ENCODE measurements around the gene MANEA.

Gene MANEA

GRCh38 chr6:95545226-95545625, 32.1 kb upstream of the MANEA start:
- Histone ChIP-seq H3K4me3 (ENCODE audit: low read depth, low read length) (no peak overlapping the region), H3K9me3 (no peaks in the 10 kb centered on the region), H3K4me1 (no peaks in the 10 kb centered on the region; the same call in 1 of the 2 replicates), H3K36me3 (no peaks in the 10 kb centered on the region), H3K27me3 (no peaks in the 10 kb centered on the region)
- TF ChIP-seq CTCF (IDR thresholded peaks at IDR 0.05; ENCODE audit: low read depth, low read length): no peak
- no peak for DNase-seq

GRCh38 chr6:95545686-95546085, 31.6 kb upstream of the MANEA start:
- no peak overlapping the region for H3K4me3 ChIP-seq (ENCODE audit: low read depth, low read length)
- H3K27me3 ChIP-seq: no peaks in the 10 kb centered on the region
- TF ChIP-seq CTCF (IDR thresholded peaks at IDR 0.05; ENCODE audit: low read depth, low read length): no peak
- no peak for DNase-seq
- H3K36me3 ChIP-seq: no peaks in the 10 kb centered on the region
- H3K4me1 ChIP-seq: no peaks in the 10 kb centered on the region; the same call in 1 of the 2 replicates
- H3K9me3 ChIP-seq: no peaks in the 10 kb centered on the region

GRCh38 chr6:95546148-95546547, 31.2 kb upstream of the MANEA start:
- H3K9me3 ChIP-seq: no peaks in the 10 kb centered on the region
- no peak for TF ChIP-seq CTCF (IDR thresholded peaks at IDR 0.05; ENCODE audit: low read depth, low read length)
- H3K4me1 ChIP-seq: no peaks in the 10 kb centered on the region; the same call in 1 of the 2 replicates
- DNase-seq: no peak
- no peaks in the 10 kb centered on the region for H3K36me3 ChIP-seq
- no peak overlapping the region for H3K4me3 ChIP-seq (ENCODE audit: low read depth, low read length)
- no peaks in the 10 kb centered on the region for H3K27me3 ChIP-seq

- no peaks in the 10 kb centered on the region for H3K36me3 ChIP-seq
- no peak overlapping the region for H3K4me3 ChIP-seq (ENCODE audit: low read depth, low read length)
- no peaks in the 10 kb centered on the region for H3K9me3 ChIP-seq
- H3K27me3 ChIP-seq: no peaks in the 10 kb centered on the region
- DNase-seq: no peak
- TF ChIP-seq CTCF (IDR thresholded peaks at IDR 0.05; ENCODE audit: low read depth, low read length): no peak
- no peaks in the 10 kb centered on the region; the same call in 1 of the 2 replicates for H3K4me1 ChIP-seq
Measured at GRCh38 chr6:95547043-95547442, 30.3 kb upstream of the MANEA start.

- Histone ChIP-seq H3K4me3 (ENCODE audit: low read depth, low read length) (no peak overlapping the region), H3K36me3 (no peaks in the 10 kb centered on the region), H3K27me3 (no peaks in the 10 kb centered on the region), H3K9me3 (no peaks in the 10 kb centered on the region), H3K4me1 (no peaks in the 10 kb centered on the region; the same call in 1 of the 2 replicates)
- TF ChIP-seq CTCF (IDR thresholded peaks at IDR 0.05; ENCODE audit: low read depth, low read length): no peak
- no peak for DNase-seq
Measured at GRCh38 chr6:95548188-95548786, 29.0 kb upstream of the MANEA start.

GRCh38 chr6:95551678-95552324, 25.5 kb upstream of the MANEA start:
- H3K27me3 ChIP-seq: no peaks in the 10 kb centered on the region

More at GRCh38 chr6:95551678-95552324, 25.5 kb upstream of the MANEA start:
- Histone ChIP-seq H3K9me3 (no peaks in the 10 kb centered on the region), H3K4me1 (no peaks in the 10 kb centered on the region), H3K4me3 (ENCODE audit: low read depth, low read length) (no peak overlapping the region), H3K36me3 (no peaks in the 10 kb centered on the region)
- no peak for TF ChIP-seq CTCF (IDR thresholded peaks at IDR 0.05; ENCODE audit: low read depth, low read length)
- DNase-seq: no peak

All from BE2C (cell line).